Activated CD8-positive, alpha-beta T cell treated with anti-CD3 and anti-CD28 coated beads for 36 hours (primary cell): ENCODE data around the gene ZC3H6. TPM values are rescaled to one million over a fixed set of nuclear protein-coding genes. Genes with fewer than 3 reads are reported as not detected.

ENCODE experiments used
- ATAC-seq: fragments of 200-7000 bp; cut with Tn5 transposase; one replicate; pipeline ENCODE4 v1.10.0; 2021; ENCODE audit warnings: mild to moderate bottlenecking, moderate library complexity
- CTCF ChIA-PET: fragments of 350-600 bp; sonication (Branson Sonifier 250); formaldehyde crosslinking; loops from one replicate; lab custom pipeline; 2021; ENCODE audit warnings: antibody characterized with exemption; lab: Charles Lee
- POLR2A ChIA-PET: fragments of 350-600 bp; sonication (Branson Sonifier 250); formaldehyde crosslinking; loops from one replicate; lab custom pipeline; 2021; ENCODE audit warnings: antibody characterized with exemption; lab: Charles Lee
- DNase-seq: peaks from one replicate; pipeline ENCODE4 v3.0.0-alpha.2; 2020
- H3K27ac Mint-ChIP-seq: one replicate; pipeline ENCODE4 v1.8.0; 2021; ENCODE audit warnings: mild to moderate bottlenecking, mixed read lengths
- H3K27me3 Mint-ChIP-seq: one replicate; pipeline ENCODE4 v1.8.0; 2021; ENCODE audit warnings: mixed read lengths
- H3K36me3 Mint-ChIP-seq: one replicate; pipeline ENCODE4 v1.8.0; 2021; ENCODE audit warnings: low read depth, mixed read lengths
- H3K4me1 Mint-ChIP-seq: one replicate; pipeline ENCODE4 v1.8.0; 2021; ENCODE audit warnings: low read depth, mixed read lengths
- H3K4me3 Mint-ChIP-seq: one replicate; pipeline ENCODE4 v1.8.0; 2021; ENCODE audit warnings: mild to moderate bottlenecking, moderate library complexity, mixed read lengths
- H3K9me3 Mint-ChIP-seq: one replicate; pipeline ENCODE4 v1.8.0; 2021; ENCODE audit warnings: mixed read lengths
- CTCF ChIP-seq: fragments of 200-600 bp; IDR thresholded peaks from one replicate; pipeline ENCODE4 v1.8.0; 2022; ENCODE audit warnings: antibody characterized with exemption, mild to moderate bottlenecking
- intact Hi-C: fragments of 100-400 bp; cut with micrococcal nuclease; formaldehyde crosslinking; loops from one replicate; pipeline ENCODE4 v1.10.0; 2022
- total RNA-seq, 2 experiments: library from RNA; stranded (reverse); gene quantifications; one replicate each; pipeline ENCODE4 v1.2.3, GENCODE V29; 2021

ZC3H6 gene
- total RNA-seq, 2 experiments from 2014 or later = 16.9 to 17.6 TPM

DNA sequence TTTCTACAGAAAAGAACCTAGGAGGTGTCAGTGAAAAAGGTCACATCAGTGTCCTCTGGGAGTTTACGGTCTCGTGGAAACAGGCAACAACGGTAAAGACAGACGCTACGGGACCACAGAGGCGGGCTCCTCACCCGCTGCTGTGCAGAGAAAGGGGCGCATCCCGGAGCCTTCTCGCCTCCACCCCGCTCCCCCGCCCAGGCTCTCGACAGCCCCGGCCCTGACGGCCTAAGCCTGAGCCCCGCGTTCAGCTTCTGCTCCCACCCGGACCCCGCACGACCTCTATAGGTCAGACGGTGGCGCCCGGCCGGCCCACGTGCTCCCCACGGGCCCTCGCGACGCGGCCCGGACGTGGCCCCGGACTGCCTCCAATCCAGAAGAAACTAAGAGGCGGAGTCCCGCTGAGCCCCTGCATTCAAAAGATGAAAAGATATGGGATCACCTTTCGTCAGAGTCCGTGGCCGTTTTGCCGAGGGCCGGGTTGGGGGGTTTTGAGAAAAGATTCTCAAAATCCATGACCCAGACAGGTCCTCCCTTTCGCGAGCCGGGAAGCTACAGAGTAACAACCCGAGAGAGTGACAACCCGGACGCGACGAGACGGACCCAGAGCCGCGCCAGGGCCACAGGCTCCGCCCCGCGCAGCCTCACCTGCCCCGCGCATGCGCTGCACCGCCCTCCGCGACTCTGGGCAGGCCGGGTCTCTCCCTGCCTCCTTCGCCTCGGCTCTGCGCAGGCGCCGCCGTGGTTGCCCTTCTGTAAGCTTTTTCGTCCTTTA lies 20.7 kb upstream of the ZC3H6 start, which contains the start of gene ZC3H8:
TSS of gene ZC3H8 (minus strand) at position 577 of the 775 bp plus-strand sequence. CDS start at position 516, 61 bp downstream.
- CTCF ChIA-PET = interaction anchor here (0.9 to 1.2 kb wide), 7 partner anchors 16 to 135 kb away, joined by 3 to 5 read pairs (median 3); no protein-coding TSS in a partner anchor
- ATAC-seq (peak; percentile 94), DNase-seq (peak; percentile 96)
- H3K27me3 Mint-ChIP-seq = no peaks in the 10 kb centered on the region
- no peaks in the 10 kb centered on the region for H3K9me3 Mint-ChIP-seq
- peaks cover 10% of the 10 kb centered on the region for H3K36me3 Mint-ChIP-seq
- peak within 1 kb of the TSS; percentile 93 for H3K27ac Mint-ChIP-seq
- H3K4me3 Mint-ChIP-seq = no peak within 1 kb of the TSS
- intact Hi-C loops = loop anchor here (5.0 to 10.0 kb wide), 3 partner anchors 130 to 200 kb away; partner anchors contain the start of genes RGPD8 and TMEM87B
- POLR2A ChIA-PET = interaction anchor here (0.9 to 3.3 kb wide), 15 partner anchors 10 to 226 kb away, joined by 3 to 14 read pairs (median 3); partner anchors contain the start of gene TMEM87B
- peaks cover 31% of the 10 kb centered on the region for H3K4me1 Mint-ChIP-seq
- no peak for TF ChIP-seq CTCF

GRCh38 chr2:112255875-112256274 lies 19.5 kb upstream of the ZC3H6 start:
- no peak for TF ChIP-seq CTCF
- Mint-ChIP-seq H3K36me3 (peaks cover 10% of the 10 kb centered on the region), H3K4me3 (no peak overlapping the region), H3K27me3 (no peaks in the 10 kb centered on the region), H3K4me1 (peaks cover 34% of the 10 kb centered on the region), H3K9me3 (no peaks in the 10 kb centered on the region), H3K27ac (no peak overlapping the region)
- ATAC-seq = no peak
- CTCF ChIA-PET = interaction anchor here (0.5 to 1.2 kb wide), 3 partner anchors 15 to 137 kb away, joined by 3 read pairs; no protein-coding TSS in a partner anchor
- POLR2A ChIA-PET = interaction anchor here (1.0 to 3.3 kb wide), 5 partner anchors 13 to 100 kb away, joined by 3 to 14 read pairs (median 8); no protein-coding TSS in a partner anchor
- intact Hi-C loops = loop anchor here (5.0 to 10.0 kb wide), 3 partner anchors 131 to 201 kb away; partner anchors contain the start of genes RGPD8 and TMEM87B
- no peak for DNase-seq

- H3K4me3 Mint-ChIP-seq = no peak overlapping the region
- no peak for TF ChIP-seq CTCF
- no peaks in the 10 kb centered on the region for H3K9me3 Mint-ChIP-seq
- ATAC-seq = no peak
- H3K27me3 Mint-ChIP-seq = no peaks in the 10 kb centered on the region
- intact Hi-C loops = loop anchor here (5.0 to 10.0 kb wide), 3 partner anchors 132 to 202 kb away; partner anchors contain the start of genes RGPD8 and TMEM87B
- DNase-seq = no peak
- ChIA-PET CTCF (interaction anchor here (1.7 kb wide), 1 partner anchor 11 kb away, joined by 6 read pairs; no protein-coding TSS in a partner anchor), POLR2A (interaction anchor here (1.0 to 2.6 kb wide), 2 partner anchors 21 to 101 kb away, joined by 3 to 8 read pairs; no protein-coding TSS in a partner anchor)
- H3K4me1 Mint-ChIP-seq = peaks cover 34% of the 10 kb centered on the region
- H3K36me3 Mint-ChIP-seq = peaks cover 10% of the 10 kb centered on the region
- H3K27ac Mint-ChIP-seq = no peak overlapping the region
These were observed 18.7 kb upstream of the ZC3H6 start for GRCh38 chr2:112256654-112257053.

GRCh38 chr2:112257575-112257974 lies 17.8 kb upstream of the ZC3H6 start:
- DNase-seq (no peak), ATAC-seq (no peak)
- no peak overlapping the region for H3K4me3 Mint-ChIP-seq
- TF ChIP-seq CTCF = no peak
- intact Hi-C loops = loop anchor here (5.0 to 10.0 kb wide), 3 partner anchors 133 to 203 kb away; partner anchors contain the start of genes RGPD8 and TMEM87B
- peaks cover 34% of the 10 kb centered on the region for H3K4me1 Mint-ChIP-seq
- no peak overlapping the region for H3K27ac Mint-ChIP-seq
- CTCF ChIA-PET = interaction anchor here (1.1 to 1.7 kb wide), 2 partner anchors 12 to 20 kb away, joined by 3 to 6 read pairs; no protein-coding TSS in a partner anchor
- POLR2A ChIA-PET = no interaction called here
- peaks cover 1% of the 10 kb centered on the region for H3K27me3 Mint-ChIP-seq
- H3K36me3 Mint-ChIP-seq = peaks cover 10% of the 10 kb centered on the region
- peaks cover 2% of the 10 kb centered on the region for H3K9me3 Mint-ChIP-seq
